Activated gamma-delta T cell treated with Interleukin-2 at 50 U/mL for 16 hours (primary cell): Measurements from ENCODE around the gene CST1.
"Not testable (repeated sequence)": the region's sequence is repeated elsewhere in the genome, so short reads cannot be mapped to it uniquely, and the experiment has no call there.

ENCODE experiments used
- DNase-seq: peaks from one replicate; pipeline ENCODE4 v3.0.0-alpha.2; 2020

CST1 gene, protein sequence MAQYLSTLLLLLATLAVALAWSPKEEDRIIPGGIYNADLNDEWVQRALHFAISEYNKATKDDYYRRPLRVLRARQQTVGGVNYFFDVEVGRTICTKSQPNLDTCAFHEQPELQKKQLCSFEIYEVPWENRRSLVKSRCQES

GRCh38 chr20:23750786-23751185 lies at the start of gene CST1:
Gene CST1 (minus strand): TSS chr20:23750935. CDS start chr20:23750866, 69 bp downstream.
- not testable (repeated sequence) for DNase-seq

GRCh38 chr20:23799216-23799847 lies 48.6 kb upstream of the CST1 start:
- not testable (repeated sequence) for DNase-seq

- DNase-seq = no peak
Measured at GRCh38 chr20:23795526-23795925, 44.8 kb upstream of the CST1 start.

DNA sequence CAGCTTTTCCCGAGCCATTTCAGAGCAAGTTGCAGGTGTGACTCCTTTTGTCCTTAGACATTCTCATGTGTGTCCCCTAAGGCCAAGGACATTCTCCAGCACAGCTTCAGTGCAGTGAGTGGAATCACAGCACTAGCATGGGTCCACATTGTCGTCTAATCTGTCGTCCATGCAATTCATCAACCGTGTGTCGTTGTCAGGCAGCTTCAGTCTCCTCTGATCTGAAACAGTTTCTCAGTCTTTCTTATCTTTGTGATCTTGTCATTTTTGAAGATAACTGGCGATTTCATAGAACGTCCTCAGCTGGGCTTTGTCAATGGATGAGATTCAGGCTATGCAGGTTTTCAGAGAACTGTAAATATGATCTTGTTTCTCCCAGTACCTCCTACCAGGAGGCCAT lies 44.1 kb upstream of the CST1 start:
- no peak for DNase-seq

- DNase-seq = no peak
Measured at GRCh38 chr20:23794065-23794464, 43.3 kb upstream of the CST1 start.

GRCh38 chr20:23783447-23783846 lies 32.7 kb upstream of the CST1 start:
- DNase-seq = no peak

DNA sequence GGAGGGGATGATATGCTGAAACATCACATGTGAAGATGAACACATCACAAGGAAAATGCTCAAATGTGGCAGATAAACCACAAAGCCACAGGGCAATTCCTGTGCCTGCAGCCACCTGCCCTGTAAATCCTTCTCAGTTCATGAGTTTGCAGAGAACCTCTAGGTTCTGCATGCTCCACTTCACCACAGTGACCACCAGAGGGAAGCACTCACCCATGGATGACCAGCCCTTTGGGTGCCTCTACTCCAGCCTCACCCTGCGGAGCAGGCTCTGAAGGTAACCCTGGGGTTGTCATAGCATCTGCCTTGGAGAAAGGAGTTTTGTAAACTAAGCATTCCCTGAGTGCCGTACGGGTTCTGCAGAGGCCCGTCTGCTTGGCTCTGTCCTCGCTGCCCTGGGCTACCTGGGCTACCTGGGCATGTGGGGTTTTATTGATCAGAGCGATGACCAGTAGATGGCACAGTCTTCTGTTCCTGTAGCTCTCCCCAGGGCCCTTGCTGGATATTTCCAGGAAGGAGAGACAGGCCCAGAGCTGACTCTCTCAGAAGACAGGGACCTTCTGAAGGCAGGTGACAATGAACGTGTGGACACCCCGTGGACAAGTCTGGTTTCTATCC lies 31.7 kb upstream of the CST1 start:
- no peak for DNase-seq

DNA sequence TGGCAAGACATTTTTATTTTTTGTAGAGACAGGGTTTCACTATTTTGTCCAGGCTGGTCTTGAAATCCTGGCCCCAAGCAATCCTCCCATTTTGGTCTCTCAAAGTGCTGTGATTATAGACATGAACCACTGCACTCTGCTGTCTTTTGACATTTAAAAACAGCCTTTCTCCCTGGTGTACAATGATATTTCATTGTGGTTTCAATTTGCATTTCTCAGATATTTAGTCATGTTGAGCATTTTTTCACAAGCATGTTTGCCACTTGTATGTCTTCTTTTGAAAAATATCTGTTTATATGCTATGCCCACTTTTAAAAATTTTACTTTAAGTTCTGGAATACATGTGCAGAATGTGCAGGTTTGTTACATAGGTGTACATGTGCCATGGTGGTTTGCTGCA lies 27.9 kb upstream of the CST1 start:
- not testable (repeated sequence) for DNase-seq

DNA sequence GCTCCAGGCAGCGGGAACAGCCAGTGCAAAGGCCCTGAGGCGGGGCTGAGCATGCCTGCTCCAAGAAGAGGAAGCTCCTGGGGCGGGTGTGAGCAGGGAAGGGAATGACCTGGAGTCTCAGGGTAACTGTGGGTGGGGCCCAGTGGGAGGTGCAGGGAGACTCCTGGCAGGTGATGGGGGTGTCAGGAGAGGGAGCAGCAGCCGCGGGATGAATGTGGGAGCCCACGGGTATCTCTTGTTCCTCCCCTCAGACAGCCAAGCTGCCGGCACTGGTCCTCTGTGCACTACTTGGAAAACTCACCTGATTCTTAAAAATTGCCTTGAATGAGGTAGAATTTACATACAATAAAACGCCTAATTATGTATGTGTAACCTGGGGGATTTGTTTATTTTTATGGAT lies 26.6 kb upstream of the CST1 start:
- DNase-seq = not testable (repeated sequence)

DNA sequence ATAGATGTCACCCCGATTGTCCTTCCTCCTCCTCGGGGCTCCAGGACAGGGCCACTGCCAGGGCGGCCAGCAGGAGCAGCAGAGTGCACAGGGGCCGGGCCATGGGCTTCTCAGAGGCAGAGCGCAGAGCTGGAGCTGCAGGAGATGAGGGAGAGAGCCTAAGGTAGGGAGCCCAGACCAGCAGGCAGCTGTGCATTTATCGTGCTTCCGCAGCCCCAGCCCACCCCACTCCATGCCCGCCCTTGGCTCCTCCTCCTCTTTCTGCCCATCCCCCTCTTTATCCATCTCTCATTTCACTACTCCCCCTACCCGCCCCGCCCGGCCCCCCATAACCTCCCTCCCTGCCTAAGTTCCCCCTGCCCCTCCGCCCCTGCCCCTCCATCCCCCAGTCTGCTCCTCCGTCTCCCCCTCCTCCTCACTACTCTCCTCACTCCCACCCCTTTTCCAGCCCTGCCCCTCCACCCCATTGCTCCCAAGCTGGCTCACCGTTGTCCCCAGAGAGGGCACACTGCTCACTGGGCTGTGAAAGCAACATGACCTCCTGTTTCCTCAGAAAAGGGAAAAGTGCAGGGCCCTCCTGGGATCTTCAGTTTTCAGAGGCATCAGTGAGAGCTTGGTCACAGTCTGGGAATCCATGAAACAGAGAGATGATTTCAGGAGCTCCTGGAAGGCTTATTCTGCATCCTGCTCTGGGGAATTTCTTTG lies 25.5 kb upstream of the CST1 start:
- DNase-seq = no peak

- DNase-seq = no peak
Measured at GRCh38 chr20:23774081-23774480, 23.3 kb upstream of the CST1 start.

DNA sequence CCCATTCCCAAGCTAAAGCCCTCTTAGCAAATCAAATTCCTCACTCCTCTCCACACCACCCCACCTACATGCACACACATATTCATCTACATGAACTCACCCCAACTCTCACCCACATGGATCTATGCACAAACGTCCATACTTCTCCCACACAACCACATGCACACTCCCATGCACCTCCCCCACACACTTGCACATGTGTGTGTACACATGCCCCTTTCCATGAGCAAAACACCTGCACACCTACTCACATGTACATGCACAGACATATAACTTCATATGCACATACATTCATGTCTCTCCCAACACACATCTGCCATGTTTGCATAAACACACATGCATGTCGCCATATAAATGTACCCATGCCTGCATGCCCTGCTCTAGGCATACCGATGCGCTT lies 22.8 kb upstream of the CST1 start:
- no peak for DNase-seq

DNA sequence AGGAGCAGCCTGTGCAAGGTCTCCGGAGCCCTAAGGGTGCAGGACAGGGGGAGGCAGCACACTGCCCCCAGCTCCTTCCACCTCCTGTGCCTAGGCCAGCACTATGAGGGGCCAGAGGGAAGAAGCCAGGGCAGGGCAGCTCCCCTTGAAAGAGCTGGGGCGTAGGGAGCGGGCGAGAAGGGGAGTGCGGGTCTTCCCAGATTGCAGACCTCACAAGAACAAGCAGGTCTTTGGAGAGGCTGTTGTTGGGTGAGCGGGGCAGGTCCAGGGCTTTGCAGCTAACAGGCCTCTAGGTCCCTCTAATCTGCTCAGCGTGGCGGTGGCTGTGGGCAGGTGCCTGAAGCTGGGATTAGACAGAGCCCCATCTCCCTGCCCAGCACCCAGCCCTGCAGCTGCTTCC lies 22.4 kb upstream of the CST1 start:
- DNase-seq = no peak

DNA sequence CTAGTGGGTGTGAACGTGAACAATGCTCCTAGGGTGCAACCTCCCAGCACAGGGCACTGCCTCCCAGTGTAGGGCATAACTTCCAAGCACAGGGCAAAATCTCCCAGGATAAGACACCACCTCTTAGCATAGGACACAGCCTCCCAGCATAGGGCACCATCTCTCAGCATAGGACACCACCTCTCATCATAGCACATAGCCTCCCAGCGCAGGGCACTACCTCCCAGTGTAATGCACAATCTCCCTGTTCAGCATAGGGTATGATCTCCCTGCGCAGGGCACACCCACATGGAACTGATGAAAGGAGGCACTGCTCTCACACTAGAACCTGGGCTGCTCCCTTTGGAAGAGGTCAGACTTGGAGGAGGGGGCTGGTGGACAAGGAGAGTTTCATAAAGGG lies 21.3 kb upstream of the CST1 start:
- no peak for DNase-seq

- DNase-seq = no peak
Measured at GRCh38 chr20:23770384-23770783, 19.6 kb upstream of the CST1 start.

- DNase-seq = not testable (repeated sequence)
Measured at GRCh38 chr20:23768520-23768919, 17.8 kb upstream of the CST1 start.

- no peak for DNase-seq
Measured at GRCh38 chr20:23766531-23766930, 15.8 kb upstream of the CST1 start.

DNA sequence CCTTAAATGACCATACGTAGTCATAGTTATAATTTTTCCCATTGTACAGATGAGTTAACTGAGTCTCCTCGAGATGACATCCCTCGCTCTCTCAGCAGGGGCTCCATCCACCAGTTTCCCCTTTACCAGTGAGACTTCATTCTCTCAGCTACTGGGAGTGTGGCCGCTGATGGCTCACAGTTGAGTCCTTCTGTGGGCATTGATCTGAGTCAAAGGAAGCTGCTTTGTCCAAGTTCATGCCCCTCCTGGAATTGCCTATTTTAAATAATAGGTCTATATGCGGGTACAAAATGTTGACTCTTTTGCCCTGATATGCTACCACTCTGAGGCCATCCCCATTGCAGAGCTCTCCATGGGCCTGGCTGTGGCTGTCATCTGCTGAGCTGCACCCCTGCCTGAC lies 14.8 kb upstream of the CST1 start:
- DNase-seq = no peak

DNA sequence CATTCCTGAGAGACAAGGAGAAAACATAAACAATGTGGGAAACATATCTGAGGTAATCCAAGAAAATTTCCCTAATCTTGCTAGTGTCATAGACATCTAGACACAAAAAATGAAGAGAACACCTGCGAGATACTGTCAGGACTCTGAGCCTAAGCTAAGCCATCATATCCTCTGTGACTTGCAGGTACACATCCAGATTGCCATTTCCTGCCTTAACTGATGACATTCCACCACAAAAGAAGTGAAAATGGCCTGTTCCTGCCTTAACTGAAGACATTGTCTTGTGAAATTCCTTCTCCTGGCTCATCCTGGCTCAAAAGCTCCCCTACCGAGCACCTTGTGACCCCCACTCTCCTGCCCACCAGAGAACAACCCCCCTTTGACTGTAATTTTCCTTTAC lies 13.9 kb upstream of the CST1 start:
- not testable (repeated sequence) for DNase-seq

- no peak for DNase-seq
Measured at GRCh38 chr20:23763345-23763744, 12.6 kb upstream of the CST1 start.

DNA sequence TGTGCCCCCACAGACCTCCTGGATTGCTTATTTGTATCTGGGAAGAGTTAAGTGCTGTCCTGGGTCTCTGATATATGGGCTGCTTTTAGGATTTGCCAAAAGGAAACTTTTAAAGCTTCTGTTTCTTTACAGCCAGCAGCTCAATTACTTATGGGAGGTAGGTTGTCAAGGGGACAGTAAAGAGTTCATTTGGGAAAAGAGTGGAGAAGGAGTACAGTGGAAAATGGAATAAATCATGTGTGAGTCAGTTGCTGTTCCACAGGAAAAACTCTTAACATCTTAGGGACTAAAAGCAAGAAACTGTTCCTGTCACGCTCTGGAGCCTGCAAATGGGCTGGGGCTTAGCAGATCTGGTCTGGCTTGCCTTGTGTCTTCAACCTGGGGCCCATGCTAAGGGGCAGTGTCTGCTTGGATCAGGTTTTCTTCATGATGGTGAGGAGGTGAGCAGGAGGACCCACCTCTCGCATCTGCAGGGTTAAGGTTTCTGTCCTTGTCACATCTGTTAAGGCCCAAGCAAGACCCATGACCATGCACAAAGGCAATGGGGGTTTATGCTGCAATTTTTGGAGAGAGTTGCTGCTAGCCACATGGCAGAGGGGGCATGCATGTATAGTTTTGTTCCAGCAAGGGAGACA lies 8.7 kb upstream of the CST1 start:
- DNase-seq = no peak

DNA sequence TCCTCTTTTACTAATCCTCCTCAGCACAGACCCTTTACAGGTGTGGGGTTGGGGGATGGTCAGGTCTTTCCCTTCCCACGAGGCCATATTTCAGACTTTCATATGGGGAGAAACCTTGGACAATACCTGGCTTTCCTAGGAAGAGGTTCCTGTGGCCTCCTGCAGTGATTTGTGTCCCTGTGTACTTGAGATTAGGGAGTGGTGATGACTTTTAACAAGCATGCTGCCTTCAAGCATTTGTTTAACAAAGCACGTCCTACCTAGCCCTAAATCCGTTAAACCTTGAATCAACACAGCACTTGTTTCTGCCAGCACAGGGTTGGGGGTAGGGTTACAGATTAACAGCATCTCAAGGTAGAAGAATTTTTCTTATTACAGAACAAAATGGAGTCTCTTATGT lies 6.1 kb upstream of the CST1 start:
- not testable (repeated sequence) for DNase-seq

GRCh38 chr20:23755131-23755611 lies 4.4 kb upstream of the CST1 start:
- DNase-seq = not testable (repeated sequence)
